GM19240 (cell line): ENCODE results near the gene PPP2R5E.
"Not testable (repeated sequence)": the region's sequence is repeated elsewhere in the genome, so short reads cannot be mapped to it uniquely, and the experiment has no call there.

Source experiments
- DNase-seq: peaks from one replicate; pipeline ENCODE4 v3.0.0; 2011; ENCODE audit warnings: low spot score; ENCODE audit not compliant: insufficient read length

PPP2R5E gene

DNA sequence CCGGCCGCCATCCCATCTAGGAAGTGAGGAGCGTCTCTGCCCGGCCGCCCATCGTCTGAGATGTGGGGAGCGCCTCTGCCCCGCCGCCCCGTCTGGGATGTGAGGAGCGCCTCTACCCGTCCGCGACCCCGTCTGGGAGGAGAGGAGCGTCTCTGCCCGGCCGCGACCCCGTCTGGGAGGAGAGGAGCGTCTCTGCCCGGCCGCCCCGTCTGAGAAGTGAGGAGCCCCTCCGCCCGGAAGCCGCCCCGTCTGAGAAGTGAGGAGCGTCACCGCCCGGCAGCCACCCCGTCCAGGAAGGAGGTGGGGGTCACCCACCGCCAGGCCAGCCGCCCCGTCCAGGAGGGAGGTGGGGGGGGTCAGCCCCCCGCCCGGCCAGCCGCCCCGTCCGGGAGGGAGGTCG, 20.7 kb downstream of the PPP2R5E start:
- DNase-seq = not testable (repeated sequence)

DNA sequence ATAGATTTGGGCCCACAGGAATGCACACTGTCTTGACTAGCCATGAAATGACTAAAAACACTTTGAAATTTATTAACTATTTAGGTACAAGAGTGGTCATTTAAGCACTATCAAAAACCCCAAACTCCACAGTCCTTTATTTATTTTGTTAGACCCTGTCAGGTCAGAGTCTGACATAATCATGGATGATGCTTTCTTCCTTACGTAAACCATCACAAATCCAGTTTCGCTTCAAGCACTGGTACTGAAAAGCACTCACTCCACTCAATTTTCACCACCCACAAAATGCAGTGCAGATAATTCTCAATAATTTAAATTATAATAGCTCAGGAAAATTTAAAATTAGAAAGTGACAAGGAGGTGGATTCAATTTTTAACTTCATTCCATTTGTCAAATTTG, 25.8 kb downstream of the PPP2R5E start:
- no peak for DNase-seq

DNA sequence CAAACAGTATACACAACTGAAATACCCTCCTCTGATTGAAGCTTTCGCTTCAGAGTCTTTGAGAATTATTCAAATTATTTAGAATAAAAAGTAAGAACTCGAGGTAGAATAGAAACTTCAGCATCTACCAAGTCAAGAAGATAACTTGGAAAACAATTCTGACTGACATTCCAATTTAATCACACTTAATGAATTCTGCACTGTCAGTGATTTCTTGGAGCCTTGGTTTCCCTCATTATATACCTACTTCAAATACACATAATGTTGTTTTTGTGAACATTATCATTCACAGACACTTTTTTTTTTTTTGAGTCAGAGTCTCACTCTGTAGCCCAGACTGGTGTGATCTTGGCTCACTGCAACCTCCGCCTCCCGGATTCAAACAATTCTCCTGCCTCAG, 27.9 kb downstream of the PPP2R5E start:
- no peak for DNase-seq

DNA sequence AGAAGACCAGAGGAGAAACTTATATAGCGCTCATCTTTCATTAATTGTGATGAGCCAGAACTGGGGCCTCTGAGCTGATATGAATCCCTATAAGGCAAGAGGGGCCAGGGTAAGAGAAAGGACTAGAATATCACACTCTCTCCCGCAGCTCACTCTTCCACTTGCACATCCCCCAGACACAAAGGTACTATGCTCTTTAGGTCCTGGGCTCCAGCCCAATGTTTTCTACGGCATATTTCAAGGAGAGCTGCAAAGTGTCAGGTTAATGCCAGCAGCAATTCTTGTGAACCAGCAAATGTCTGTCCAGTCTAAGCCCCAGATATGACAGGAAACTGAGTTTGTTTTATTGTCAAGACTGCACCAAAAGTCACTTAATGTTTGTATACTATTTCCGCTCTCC, 29.4 kb downstream of the PPP2R5E start:
- DNase-seq = no peak

DNA sequence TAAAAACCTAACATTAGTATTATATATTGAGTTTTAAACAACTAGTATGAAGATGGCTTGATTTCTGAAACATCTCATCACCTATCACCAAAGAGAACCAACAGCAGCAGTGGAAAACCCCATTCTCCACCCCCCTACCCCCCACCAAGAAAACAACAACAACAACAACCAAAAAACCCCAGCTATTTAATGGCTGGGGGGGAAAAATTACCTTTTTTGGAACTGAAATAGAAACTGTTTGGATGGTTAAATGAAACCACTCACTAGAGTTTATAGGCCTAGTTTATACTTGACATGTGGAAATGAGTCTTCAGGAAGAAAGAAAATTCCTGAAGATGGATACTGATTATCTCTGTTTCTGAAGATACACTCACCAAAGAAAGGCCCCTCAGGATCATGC, 30.3 kb downstream of the PPP2R5E start:
- no peak for DNase-seq

DNA sequence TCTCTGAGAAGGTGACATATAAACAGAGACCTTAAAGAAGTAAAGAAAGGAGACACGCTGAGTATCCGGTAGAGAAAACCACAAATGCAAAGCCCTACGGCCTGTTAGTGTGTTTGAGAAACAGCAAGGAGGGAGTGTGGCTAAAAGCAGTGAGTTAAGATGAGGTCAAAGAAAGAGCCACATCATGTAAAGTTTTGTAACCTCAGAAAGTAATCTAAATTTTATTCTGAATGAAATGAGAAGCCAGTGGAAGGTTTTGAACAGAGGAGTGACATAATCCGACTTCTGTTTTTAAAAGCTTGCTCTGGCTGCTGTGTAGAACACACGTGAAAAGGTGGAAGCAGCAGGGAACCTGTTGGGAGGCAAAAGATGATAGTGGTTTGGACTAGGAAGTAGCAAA, 32.6 kb downstream of the PPP2R5E start:
- DNase-seq = no peak

DNA sequence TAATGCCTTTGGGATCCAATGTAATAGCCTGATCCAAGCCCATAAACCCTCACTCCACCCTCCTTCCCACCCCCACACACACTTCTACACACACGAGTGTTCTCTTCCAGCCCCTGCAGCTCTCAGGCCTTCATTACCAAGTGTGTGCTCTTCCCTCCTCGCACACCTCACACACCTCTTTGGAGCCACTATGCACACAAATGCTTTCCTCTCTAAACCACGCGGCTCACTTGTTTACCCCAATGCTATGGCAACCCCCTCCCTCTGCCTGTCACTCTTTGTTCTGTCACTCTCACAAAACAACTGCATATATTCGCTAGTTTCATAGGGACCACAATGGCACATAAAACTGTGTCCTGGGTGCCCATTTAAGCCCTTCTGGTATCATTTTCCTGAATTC, 35.1 kb downstream of the PPP2R5E start:
- DNase-seq = no peak

DNA sequence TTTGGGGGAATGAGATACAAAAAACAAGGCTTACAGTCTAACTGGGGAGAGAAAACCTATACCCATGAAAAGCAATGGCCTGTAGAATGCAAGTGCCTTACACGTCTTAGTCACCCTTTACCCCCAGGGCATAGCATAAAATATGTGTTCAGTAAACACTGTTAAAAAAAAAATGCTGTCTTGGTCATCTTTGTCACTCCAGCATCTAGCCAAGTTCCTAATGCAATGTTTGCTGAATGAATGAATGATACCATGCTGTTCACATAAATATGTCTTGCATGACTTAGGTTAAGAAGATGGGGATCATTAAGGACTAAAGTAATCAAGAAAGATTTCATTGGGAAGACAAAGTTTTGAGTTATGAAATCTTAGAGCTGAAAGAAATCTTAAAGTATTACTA, 38.5 kb downstream of the PPP2R5E start:
- no peak for DNase-seq

DNA sequence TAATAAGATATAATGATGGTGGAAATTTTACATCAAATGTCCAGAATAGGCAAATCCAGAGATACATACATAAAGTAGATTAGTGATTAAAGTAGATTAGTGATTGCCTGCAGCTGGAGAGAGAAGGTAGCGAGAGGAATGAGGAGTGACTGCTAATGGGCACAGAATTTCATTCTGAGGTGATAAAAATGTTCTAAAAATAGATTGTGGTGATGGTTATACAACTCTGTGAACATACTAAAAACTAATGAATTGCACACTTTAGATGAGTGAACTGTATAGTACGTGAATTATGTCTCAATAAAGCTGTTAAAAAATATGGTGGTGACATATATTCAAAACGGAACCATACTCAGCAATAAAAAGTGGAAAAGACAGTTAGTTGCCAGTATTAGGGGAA, 41.7 kb downstream of the PPP2R5E start:
- no peak for DNase-seq

DNA sequence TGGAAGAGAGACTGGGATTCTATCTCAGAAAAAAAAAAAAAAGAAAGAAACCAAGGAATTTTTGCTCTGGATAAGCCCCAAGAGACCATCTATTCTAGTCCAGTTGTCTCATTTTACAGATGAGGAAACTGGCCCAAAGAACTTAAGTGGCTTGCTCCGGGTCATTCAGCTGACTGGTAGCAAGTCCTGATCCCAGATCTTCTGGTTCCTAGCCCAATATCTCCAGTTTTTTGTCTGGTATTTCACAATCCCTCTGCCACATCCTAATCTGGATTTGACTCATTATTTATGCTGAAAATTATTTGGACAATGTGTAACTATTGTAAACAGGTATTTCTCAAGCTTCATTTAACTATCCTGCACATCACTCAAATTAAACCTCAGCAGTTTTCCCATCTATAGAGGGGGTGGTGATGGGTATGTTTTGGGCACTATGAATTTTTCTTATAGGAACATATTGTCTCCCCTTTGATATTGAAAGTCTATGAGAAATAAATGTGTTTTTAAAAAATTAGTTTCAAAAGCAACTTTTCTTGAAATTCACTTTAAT, 43.4 kb downstream of the PPP2R5E start:
- no peak for DNase-seq

DNA sequence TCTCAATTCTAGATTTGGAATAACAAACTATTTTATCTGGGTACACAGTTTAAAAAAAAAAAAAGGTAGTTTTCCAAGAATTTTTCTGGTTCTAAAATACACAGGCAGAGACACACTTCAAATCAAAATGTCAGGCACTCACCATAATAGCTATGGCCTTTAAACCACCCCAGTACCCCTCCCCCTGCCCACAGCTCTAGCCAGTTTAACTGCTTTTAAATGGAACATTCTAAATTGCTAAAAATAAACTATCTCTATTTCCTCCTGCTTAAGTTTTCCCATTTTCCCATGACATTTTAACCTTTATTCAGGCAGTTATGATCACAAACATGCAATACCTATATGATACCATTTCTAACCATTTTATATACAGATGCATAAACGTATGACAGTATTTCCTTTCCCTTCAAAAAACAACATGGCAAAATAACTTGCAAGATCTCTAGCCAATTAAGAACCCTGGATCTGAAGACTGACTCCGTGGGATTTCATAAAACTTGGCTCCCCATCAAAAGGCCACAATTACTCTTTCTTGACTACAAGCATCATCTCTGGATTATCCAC, 46.3 kb downstream of the PPP2R5E start:
- no peak for DNase-seq

DNA sequence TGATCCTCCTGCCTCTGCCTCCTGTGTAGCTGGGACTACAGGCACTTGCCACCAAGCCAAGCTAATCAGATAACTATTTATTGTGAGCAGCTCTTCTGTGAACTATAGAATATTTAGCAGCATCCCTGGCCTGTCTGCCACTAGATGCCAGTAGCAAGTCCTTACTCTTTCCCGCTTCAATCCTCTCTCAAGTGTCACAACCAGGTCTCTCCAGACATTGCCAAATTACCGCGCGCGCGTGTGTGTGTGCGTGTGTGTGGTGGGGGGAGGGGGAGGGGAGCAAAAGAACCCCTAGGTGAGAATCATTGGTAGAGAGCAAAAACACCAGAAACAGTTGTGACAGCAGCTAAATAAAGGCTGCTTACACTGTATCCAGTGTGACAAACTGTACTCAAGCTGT, 49.9 kb downstream of the PPP2R5E start:
- DNase-seq = no peak

DNA sequence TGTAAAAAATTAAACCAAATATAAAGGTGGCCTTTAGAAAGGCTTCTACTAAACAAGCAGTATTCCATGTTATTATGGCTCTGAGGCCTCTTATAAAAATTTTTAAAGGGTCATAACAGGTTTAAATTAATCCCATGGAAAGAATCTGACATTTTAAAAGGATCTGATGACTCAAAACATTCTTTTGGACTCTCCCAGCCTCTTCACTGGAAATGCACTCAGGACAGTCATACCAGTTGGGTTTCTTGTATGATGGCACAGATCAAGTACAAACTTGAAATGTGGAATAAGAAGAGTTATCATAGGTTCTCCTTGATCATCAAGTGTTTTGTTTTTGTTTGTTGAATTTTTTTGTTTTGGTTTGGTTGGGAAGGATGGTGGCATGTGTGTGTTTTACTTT, 50.8 kb downstream of the PPP2R5E start:
- DNase-seq = no peak

DNA sequence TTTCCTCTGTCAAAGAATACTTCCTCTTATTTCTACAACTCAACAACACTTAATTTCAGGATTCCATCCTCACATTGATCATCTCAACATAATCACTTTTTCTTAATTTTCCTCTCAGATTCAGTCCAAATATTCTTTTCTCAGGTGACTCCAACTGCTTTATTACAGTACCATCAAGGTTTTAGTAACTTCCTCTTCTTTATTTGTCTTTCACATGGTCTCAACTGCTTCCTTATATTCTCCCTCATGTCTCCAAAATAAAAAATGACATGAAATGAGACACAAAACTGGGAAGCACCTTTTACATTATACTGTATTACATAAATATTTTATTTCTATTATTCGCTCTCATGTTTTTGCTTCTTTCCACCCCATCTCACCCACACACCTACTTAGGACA, 55.5 kb downstream of the PPP2R5E start:
- no peak for DNase-seq

DNA sequence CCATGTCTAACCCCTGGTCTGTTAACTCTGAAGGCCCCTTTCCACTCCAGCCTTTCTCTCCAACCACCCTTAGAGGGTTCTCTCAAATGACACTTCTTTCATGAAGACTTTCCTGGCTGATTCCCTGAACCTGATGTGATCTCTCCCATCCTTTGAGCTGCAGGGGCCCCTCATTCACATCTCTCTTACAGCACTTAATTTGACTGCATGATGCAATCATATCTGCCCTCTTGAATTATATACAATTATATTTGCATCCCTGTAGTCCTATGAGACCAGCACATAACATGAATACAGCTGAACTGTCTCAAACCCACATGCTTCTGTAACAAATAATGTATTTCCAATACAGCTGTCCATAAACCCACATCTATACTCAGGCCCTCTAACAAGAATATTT, 56.4 kb downstream of the PPP2R5E start:
- DNase-seq = no peak

DNA sequence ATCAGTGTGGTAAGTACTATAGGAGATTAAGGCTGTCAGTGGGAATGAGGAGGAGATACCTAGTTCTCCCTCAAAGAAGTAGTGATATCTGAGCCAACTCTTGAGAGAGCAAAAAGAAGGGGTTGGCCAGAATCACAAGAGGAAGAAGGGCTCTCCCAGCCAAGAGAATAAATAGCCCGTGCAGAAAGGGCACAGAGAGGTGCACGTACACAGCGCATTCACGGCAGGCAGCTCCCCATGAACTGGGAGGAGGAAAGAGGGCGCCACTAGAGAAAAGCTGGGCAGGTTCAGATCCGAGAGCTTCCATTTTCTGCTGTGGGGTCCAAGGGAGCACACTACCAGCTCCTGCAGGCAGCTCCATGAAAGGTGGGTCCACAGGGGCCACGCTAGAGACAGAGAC, 59.9 kb downstream of the PPP2R5E start:
- DNase-seq = no peak

DNA sequence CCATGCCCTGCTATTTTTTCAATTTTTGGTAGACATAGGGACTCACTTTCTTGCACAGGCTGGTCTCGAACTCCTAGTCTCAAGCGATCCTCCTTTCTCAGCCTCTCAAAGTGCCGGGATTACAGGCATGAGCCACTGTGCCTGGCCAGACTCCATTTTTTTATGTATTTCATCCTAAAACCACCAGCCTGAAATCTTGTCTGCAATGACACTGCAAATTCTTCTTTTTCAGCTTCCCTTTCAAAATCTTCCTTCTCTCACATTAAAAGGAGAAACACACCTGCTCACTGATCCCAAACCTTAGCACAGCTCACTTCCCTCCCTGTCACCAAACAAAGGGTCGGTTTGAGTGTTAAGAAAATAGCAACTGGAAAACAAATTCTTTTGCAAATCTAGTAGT, 62.6 kb downstream of the PPP2R5E start:
- DNase-seq = no peak

DNA sequence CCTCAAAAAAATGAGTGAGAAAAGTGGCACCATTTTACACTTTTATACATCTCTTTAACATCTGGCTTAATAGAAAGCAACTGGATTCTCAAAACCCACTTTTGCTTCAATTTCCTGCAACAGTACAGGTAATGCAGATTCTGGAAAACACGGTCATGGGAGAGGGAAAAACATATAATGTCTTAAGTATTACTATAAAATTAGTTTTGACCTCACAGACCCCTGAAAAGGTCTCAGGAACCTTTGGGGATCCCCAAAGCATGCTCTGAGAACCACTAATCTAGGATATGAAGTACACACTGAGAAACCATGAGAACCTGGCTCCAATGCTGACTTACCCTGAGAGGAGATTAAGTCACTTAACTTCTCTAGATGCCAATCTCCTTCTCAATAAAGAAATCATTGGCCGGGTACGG, 64.7 kb downstream of the PPP2R5E start:
- no peak for DNase-seq

DNA sequence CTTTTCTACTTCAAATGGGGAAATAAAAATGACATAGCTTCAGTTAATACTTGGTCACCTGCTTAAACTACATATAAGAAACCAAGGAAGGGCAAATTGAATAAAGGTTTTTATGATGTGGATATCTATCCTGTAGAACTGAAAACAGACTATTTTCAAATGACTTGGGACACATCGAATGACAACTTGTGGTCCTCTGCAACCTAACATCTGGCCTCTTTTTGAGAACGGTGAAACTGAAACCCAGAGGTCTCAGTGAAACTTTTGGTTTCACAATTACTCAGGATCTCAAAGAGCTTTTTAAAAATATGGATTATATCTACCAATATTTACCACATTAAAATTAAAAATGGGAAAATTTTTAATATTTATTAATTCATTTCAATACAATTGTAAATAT, 65.2 kb downstream of the PPP2R5E start:
- peak; percentile 38 for DNase-seq

DNA sequence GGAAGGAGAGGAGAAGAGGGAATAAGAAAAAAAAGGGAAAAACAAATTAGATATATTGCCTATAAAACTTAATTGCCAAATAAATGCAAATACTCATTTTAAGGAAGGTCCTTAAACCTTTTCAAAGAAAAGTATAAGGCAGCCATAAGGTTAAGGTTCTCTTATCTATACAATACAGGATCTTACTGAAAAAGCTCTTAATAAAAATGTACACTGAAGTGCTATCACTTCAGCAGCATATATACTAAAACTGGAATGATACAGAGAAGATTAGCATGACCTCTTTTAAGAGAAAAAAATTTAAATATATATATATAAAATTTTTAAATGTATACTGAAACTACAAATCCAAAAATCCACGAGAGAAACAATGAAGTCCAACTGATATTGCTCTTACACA, 65.6 kb downstream of the PPP2R5E start:
- no peak for DNase-seq

DNA sequence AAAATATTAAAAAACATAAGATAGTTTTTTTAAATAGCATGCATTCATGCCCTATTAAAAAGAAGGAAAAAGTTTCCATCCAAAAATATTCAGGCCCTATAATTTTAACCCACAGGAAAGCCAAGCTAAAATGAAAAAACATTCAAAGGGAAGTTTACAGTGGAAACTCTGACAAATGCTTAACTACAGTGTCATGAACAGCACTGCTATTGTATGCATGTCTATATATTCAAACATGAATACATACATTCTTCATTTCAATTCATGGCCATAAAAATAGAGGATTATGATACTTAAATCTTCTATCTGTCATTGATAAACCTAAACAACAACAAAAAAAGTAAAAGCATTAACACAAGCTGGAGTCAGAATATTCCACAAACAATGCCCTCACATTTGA, 67.4 kb downstream of the PPP2R5E start:
- no peak for DNase-seq

DNA sequence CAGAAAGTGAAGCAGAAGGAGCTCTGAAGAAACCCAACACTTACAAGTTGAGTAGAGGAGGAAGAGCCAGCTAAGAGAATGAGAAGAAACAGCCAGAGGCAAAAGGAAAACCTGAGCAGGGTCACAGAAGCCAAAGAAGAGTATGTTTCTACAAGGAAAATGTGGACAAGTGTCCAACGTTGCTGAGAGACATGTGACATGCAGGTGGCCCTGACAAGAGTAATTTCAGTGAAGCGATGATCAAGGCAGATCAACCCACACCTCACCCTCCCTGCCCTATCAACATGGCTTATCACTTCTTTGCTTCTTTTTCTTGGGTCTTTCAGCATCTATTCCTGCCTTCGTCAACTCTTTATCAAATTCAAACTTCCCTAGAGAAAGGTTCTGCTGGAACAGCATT, 68.3 kb downstream of the PPP2R5E start:
- no peak for DNase-seq

DNA sequence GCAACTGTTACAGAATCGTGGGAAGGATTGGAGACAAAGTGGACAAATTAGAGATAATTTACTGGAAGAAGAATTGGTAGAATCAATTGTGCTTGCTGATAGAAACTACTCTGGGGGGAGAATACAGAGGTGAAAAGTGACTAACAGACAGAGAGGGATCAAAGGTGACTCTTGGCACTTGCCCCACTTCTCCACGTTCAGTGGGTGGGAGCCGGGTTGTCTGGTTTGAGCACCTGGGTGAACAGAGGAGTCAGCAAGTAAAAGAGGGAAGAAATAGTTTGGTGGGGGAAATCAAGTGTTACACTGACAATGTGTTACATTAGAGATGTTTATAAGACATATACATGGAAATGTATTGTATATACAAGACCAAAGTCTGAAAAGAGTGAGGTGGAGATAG, 69.1 kb downstream of the PPP2R5E start:
- no peak for DNase-seq
